ENCODE measurements around the gene FTH1. TPM values are rescaled to one million over a fixed set of nuclear protein-coding genes. Genes with fewer than 3 reads are reported as not detected.

FTH1 gene
- total RNA-seq, 1 donor from 2014 or later, result 1,419 TPM

- Mint-ChIP-seq H3K36me3 (no peaks in the 10 kb centered on the region), H3K27ac (peak overlapping the region; percentile 72), H3K4me1 (peaks cover 56% of the 10 kb centered on the region), H3K9me3 (no peaks in the 10 kb centered on the region), H3K4me3 (peak overlapping the region; percentile 30), H3K27me3 (ENCODE audit: low read depth) (peaks cover 42% of the 10 kb centered on the region)
- TF ChIP-seq, protein P1, sequence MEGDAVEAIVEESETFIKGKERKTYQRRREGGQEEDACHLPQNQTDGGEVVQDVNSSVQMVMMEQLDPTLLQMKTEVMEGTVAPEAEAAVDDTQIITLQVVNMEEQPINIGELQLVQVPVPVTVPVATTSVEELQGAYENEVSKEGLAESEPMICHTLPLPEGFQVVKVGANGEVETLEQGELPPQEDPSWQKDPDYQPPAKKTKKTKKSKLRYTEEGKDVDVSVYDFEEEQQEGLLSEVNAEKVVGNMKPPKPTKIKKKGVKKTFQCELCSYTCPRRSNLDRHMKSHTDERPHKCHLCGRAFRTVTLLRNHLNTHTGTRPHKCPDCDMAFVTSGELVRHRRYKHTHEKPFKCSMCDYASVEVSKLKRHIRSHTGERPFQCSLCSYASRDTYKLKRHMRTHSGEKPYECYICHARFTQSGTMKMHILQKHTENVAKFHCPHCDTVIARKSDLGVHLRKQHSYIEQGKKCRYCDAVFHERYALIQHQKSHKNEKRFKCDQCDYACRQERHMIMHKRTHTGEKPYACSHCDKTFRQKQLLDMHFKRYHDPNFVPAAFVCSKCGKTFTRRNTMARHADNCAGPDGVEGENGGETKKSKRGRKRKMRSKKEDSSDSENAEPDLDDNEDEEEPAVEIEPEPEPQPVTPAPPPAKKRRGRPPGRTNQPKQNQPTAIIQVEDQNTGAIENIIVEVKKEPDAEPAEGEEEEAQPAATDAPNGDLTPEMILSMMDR (IDR thresholded peaks at IDR 0.05; ENCODE audit: unreplicated experiment), result no peak
- DNase-seq (ENCODE audit: low spot score in 2 of 2, unreplicated experiment in 2 of 2), result peak in 1 of 2 experiments; percentile 37
Observed at GRCh38 chr11:61919705-61920631, 47.5 kb downstream of the FTH1 start.

DNA sequence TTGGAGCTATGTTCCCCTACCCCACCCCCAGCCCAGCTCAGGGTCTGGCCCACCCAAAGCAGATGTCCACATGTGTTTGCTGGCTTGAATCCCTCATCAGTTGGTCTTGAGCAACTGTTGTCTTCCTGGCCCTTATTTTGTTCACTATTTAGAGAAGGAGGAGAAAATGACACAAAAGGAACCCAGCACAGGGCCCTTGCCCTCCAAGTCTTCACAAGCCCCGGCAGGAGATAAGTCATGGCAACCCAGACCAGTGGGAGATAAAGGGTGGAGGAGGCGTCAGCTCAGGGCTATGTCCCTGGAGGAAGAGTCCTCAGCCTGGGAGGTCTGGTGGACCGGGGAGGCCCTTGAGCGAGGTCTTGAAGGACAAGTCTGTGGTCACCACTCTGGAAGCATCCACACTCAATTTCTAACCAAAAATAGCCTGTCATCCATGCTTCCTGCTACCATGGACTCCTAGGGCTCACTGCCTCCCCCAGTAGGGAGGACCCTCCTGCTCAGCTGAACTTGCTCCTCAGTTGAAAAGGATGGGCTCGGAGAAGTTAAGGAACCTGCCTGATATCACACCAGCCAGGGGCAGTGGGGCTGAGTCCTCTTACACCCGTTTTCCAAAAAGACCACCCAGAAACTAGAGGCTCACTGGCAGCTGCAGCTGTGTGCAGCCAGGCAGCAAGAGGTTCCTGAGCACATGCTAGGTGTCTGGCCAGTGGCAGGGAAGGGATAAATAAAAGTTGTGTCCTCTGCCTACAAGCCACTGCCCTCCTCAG, 48.3 kb downstream of the FTH1 start:
- TF ChIP-seq, protein P1 (IDR thresholded peaks at IDR 0.05; ENCODE audit: unreplicated experiment), result no peak
- DNase-seq (ENCODE audit: low spot score in 2 of 2, unreplicated experiment in 2 of 2), result no peak
- H3K27ac Mint-ChIP-seq, result peak overlapping the region; percentile 66
- H3K4me3 Mint-ChIP-seq, result peak overlapping the region; percentile 76
- H3K9me3 Mint-ChIP-seq, result no peaks in the 10 kb centered on the region
- peaks cover 49% of the 10 kb centered on the region for H3K4me1 Mint-ChIP-seq
- H3K27me3 Mint-ChIP-seq (ENCODE audit: low read depth), result peaks cover 42% of the 10 kb centered on the region
- no peaks in the 10 kb centered on the region for H3K36me3 Mint-ChIP-seq

DNA sequence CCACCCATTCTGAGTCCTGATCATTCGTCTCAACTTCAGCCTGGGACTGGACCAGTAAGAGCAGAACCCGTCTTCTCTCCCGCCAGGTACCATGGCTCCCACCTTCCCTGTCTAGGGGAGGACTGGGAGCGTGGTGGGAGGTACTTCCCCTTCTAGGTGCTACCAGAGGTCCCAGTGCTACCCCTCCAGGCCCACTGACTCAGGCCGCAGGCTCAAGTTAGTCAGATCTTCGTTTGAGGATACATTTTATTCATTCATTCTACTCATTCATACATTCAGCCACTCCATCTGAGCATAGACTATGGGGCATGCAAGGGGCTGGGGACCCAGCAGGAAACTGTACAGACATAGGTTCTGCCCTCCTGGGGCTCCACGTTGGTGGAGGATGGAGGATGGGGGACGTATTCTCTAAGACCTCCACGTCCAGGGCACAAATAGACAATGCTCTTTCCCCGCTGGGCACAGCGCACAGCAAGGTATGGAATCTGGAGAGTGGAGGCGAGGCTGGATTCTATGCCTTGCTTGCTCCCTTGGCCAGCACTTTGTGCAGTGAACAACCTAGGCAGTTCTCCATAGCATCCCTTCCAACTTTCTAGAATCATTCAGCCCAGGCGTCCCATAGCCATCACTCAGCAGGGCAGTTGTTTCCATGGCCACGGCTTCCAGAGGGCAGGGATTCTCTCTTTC, 49.0 kb downstream of the FTH1 start:
- H3K27ac Mint-ChIP-seq, result no peak overlapping the region
- TF ChIP-seq, protein P1 (IDR thresholded peaks at IDR 0.05; ENCODE audit: unreplicated experiment), result no peak
- H3K4me1 Mint-ChIP-seq, result peaks cover 42% of the 10 kb centered on the region
- peak in 1 of 2 experiments; percentile 34 for DNase-seq (ENCODE audit: low spot score in 2 of 2, unreplicated experiment in 2 of 2)
- peak overlapping the region; percentile 76 for H3K4me3 Mint-ChIP-seq
- peaks cover 42% of the 10 kb centered on the region for H3K27me3 Mint-ChIP-seq (ENCODE audit: low read depth)
- no peaks in the 10 kb centered on the region for H3K36me3 Mint-ChIP-seq
- no peaks in the 10 kb centered on the region for H3K9me3 Mint-ChIP-seq

DNA sequence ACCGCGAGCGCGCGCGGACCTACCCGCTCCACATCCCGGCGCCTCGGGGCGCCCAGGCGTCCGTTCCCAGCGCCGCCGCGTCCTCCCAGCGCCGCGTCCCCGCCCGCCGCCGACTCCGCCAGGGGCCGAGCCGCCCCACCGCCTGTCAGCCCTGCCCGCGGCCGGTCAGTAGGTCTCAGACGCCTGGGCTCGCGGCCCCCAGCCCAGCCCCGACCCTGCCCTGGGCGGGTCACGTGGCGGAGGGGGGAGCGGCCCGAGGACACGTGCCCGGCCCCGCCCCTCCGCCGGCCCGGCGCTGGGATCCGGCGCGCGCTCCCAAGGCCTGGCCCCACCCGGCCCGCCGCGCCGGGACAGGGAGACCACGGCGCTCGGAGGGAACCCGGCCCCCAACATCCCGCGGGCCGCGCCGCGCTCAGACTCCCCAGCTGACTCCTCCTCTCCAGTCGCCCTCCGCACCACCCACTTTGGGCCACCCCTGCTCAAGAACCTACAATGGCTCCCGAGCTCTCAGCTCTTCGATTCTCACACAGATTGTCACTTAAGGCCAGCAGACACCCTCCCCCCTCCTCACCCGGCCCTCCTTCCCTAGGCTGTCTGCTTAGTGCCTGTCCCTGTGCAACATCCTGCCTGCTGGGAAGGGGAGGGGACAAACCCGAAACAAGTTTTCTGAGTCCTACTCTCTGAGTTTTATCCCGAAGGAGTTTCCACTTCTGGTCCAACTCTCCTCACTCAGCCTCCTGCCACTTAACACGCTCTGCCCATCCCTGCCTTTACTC, 49.9 kb downstream of the FTH1 start, which contains the start of gene RAB3IL1:
Gene RAB3IL1 (minus strand): TSS at position 233 of the 776 bp plus-strand sequence. CDS start 199 bp downstream, at position 34.
- Mint-ChIP-seq H3K36me3 (no peaks in the 10 kb centered on the region), H3K9me3 (no peaks in the 10 kb centered on the region), H3K27me3 (ENCODE audit: low read depth) (peaks cover 40% of the 10 kb centered on the region), H3K4me1 (peaks cover 33% of the 10 kb centered on the region), H3K4me3 (peak within 1 kb of the TSS; percentile 76), H3K27ac (peak within 1 kb of the TSS; percentile 74)
- DNase-seq (ENCODE audit: low spot score in 2 of 2, unreplicated experiment in 2 of 2), result peak in 1 of 2 experiments; percentile 55
- TF ChIP-seq, protein P1 (IDR thresholded peaks at IDR 0.05; ENCODE audit: unreplicated experiment), result no peak
